CMK (cell line): ENCODE results near the gene L3MBTL3.
"Not testable (repeated sequence)": the region's sequence is repeated elsewhere in the genome, so short reads cannot be mapped to it uniquely, and the experiment has no call there.

Source experiments
- DNase-seq: peaks from one replicate; pipeline ENCODE4 v3.0.0-alpha.2; 2010; ENCODE audit warnings: low read depth

L3MBTL3 gene

GRCh38 chr6:130076512-130076911 lies 58.1 kb downstream of the L3MBTL3 start:
- DNase-seq: no peak

GRCh38 chr6:130090796-130091195 lies 72.4 kb downstream of the L3MBTL3 start:
- no peak for DNase-seq

GRCh38 chr6:130093546-130093945 lies 75.2 kb downstream of the L3MBTL3 start:
- no peak for DNase-seq

- no peak for DNase-seq
These were observed 79.9 kb downstream of the L3MBTL3 start for GRCh38 chr6:130098317-130098716.

GRCh38 chr6:130099119-130099518 lies 80.7 kb downstream of the L3MBTL3 start:
- no peak for DNase-seq

GRCh38 chr6:130105996-130106704 lies 87.8 kb downstream of the L3MBTL3 start:
- no peak for DNase-seq

- no peak for DNase-seq
These were observed 89.3 kb downstream of the L3MBTL3 start for GRCh38 chr6:130107710-130108109.

GRCh38 chr6:130111031-130111430 lies 92.7 kb downstream of the L3MBTL3 start:
- DNase-seq: no peak

GRCh38 chr6:130113201-130113710 lies 94.9 kb downstream of the L3MBTL3 start:
- no peak for DNase-seq

- DNase-seq: no peak
These were observed 96.7 kb downstream of the L3MBTL3 start for GRCh38 chr6:130115036-130115435.

- DNase-seq: no peak
These were observed 97.9 kb downstream of the L3MBTL3 start for GRCh38 chr6:130116273-130116672.

- DNase-seq: not testable (repeated sequence)
These were observed 98.9 kb downstream of the L3MBTL3 start for GRCh38 chr6:130117187-130117701.

GRCh38 chr6:130118236-130118635 lies 99.9 kb downstream of the L3MBTL3 start:
- DNase-seq: no peak

- DNase-seq: no peak
These were observed 100.8 kb downstream of the L3MBTL3 start for GRCh38 chr6:130119211-130119610.

- DNase-seq: no peak
These were observed 102.3 kb downstream of the L3MBTL3 start for GRCh38 chr6:130120731-130121130.

- DNase-seq: no peak
These were observed 103.9 kb downstream of the L3MBTL3 start for GRCh38 chr6:130122243-130122642.

GRCh38 chr6:130127195-130127594 lies 108.8 kb downstream of the L3MBTL3 start:
- DNase-seq: no peak

- DNase-seq: no peak
These were observed 109.9 kb downstream of the L3MBTL3 start for GRCh38 chr6:130128326-130128725.

- no peak for DNase-seq
These were observed 111.4 kb downstream of the L3MBTL3 start for GRCh38 chr6:130129762-130130246.

- DNase-seq: no peak
These were observed 113.9 kb downstream of the L3MBTL3 start for GRCh38 chr6:130132286-130132701.

GRCh38 chr6:130134582-130134981 lies 116.2 kb downstream of the L3MBTL3 start:
- no peak for DNase-seq

GRCh38 chr6:130136798-130137197 lies 118.4 kb downstream of the L3MBTL3 start:
- DNase-seq: no peak

- DNase-seq: no peak
These were observed 119.9 kb downstream of the L3MBTL3 start for GRCh38 chr6:130138116-130138908.
